IMR-90 (cell line): Measurements from ENCODE around the gene ANKRD52. TPM values are rescaled to one million over a fixed set of nuclear protein-coding genes. Genes with fewer than 3 reads are reported as not detected.

Experiments
- ATAC-seq: fragments of 200-7000 bp; cut with Tn5 transposase; 2 replicates; pipeline ENCODE4 v1.9.1; 2020; ENCODE audit warnings: low read depth, mild to moderate bottlenecking, moderate library complexity
- BruUV-seq: library from RNA; stranded (reverse); fragments of 400-500 nt; replicated peaks from 2 replicates; lab custom pipeline; 2021; lab: Mats Ljungman, UMichigan
- CTCF ChIA-PET: fragments of 300-600 bp; formaldehyde crosslinking; extraction: SDS; loops from one replicate; lab custom pipeline; 2021; ENCODE audit warnings: antibody characterized with exemption; lab: Yijun Ruan, JAX
- POLR2A ChIA-PET: fragments of 300-600 bp; sonication (Branson Sonifier 250); formaldehyde crosslinking; loops from one replicate; lab custom pipeline; 2022; ENCODE audit warnings: antibody characterized with exemption; ENCODE audit not compliant: unreplicated experiment; lab: Charles Lee
- DNase-seq: peaks from one replicate; pipeline ENCODE4 v3.0.0; 2013
- H2AFZ ChIP-seq: replicated peaks from 2 replicates; pipeline ENCODE3; 2013; ENCODE audit warnings: low read length, mild to moderate bottlenecking; ENCODE audit not compliant: poor library complexity
- H2AK5ac ChIP-seq: 2 replicates; pipeline ENCODE4 v1.6.1; 2013; ENCODE audit warnings: low read depth, low read length, inconsistent platforms
- H2AK9ac ChIP-seq: replicated peaks from 2 replicates; pipeline ENCODE3; 2013; ENCODE audit warnings: mild to moderate bottlenecking, low read depth, low read length, moderate library complexity; ENCODE audit not compliant: poor library complexity
- H2BK120ac ChIP-seq: 2 replicates; pipeline ENCODE4 v1.6.1; 2013; ENCODE audit warnings: low read depth, low read length, inconsistent platforms
- H2BK15ac ChIP-seq: 3 replicates; pipeline ENCODE4 v1.6.1; 2013; ENCODE audit warnings: low read depth, low read length, inconsistent platforms
- H2BK20ac ChIP-seq: 2 replicates; pipeline ENCODE4 v1.6.1; 2013; ENCODE audit warnings: low read depth, mild to moderate bottlenecking, inconsistent platforms, low read length, moderate library complexity
- H2BK5ac ChIP-seq: 2 replicates; pipeline ENCODE4 v1.6.1; 2013; ENCODE audit warnings: mild to moderate bottlenecking, low read depth, low read length, inconsistent platforms; ENCODE audit not compliant: poor library complexity, severe bottlenecking
- H3K14ac ChIP-seq: replicated peaks from 2 replicates; pipeline ENCODE4 v1.6.1; 2013; ENCODE audit warnings: low read depth, low read length, inconsistent platforms
- H3K18ac ChIP-seq: 2 replicates; pipeline ENCODE4 v1.6.1; 2013; ENCODE audit warnings: low read depth, low read length, control low read depth
- H3K23ac ChIP-seq: 2 replicates; pipeline ENCODE4 v1.6.1; 2013; ENCODE audit warnings: low read depth, low read length, inconsistent platforms
- H3K27ac ChIP-seq: 2 replicates; pipeline ENCODE4 v1.5.1; 2013; ENCODE audit warnings: mild to moderate bottlenecking, control low read depth, low read length; ENCODE audit not compliant: insufficient read depth
- H3K27me3 ChIP-seq: 2 replicates; pipeline ENCODE4 v1.6.1; 2013; ENCODE audit warnings: low read length; ENCODE audit not compliant: control insufficient read depth, insufficient read depth
- H3K36me3 ChIP-seq: 2 replicates; pipeline ENCODE4 v1.6.1; 2013; ENCODE audit warnings: low read length, mixed read lengths; ENCODE audit not compliant: control insufficient read depth, insufficient read depth
- H3K4ac ChIP-seq: 2 replicates; pipeline ENCODE4 v1.6.1; 2013; ENCODE audit warnings: low read depth, low read length, inconsistent platforms
- H3K4me1 ChIP-seq: 2 replicates; pipeline ENCODE4 v1.6.1; 2013; ENCODE audit warnings: low read length, mixed read lengths; ENCODE audit not compliant: control insufficient read depth, insufficient read depth
- H3K4me2 ChIP-seq: 2 replicates; pipeline ENCODE4 v1.6.1; 2013; ENCODE audit warnings: low read depth, mild to moderate bottlenecking, control low read depth, low read length, moderate library complexity
- H3K4me3 ChIP-seq: 2 replicates; pipeline ENCODE4 v1.5.1; 2013; ENCODE audit warnings: low read depth, mild to moderate bottlenecking, control low read depth, low read length, moderate library complexity; ENCODE audit not compliant: insufficient read depth
- H3K56ac ChIP-seq: 2 replicates; pipeline ENCODE4 v1.6.1; 2013; ENCODE audit warnings: low read length, inconsistent platforms; ENCODE audit not compliant: insufficient read depth; ENCODE audit errors: extremely low read depth
- H3K79me1 ChIP-seq, 2 experiments: 2 replicates each; pipeline ENCODE4 v1.6.1; 2013; ENCODE audit warnings: low read length in 2 of 2, inconsistent platforms in 1 of 2, low read depth in 1 of 2
- H3K9ac ChIP-seq: 2 replicates; pipeline ENCODE4 v1.6.1; 2013; ENCODE audit warnings: low read depth, low read length, control low read depth
- H3K9me1 ChIP-seq: 2 replicates; pipeline ENCODE4 v1.6.1; 2013; ENCODE audit warnings: low read length, inconsistent platforms; ENCODE audit not compliant: insufficient read depth
- H3K9me3 ChIP-seq: 2 replicates; pipeline ENCODE4 v1.6.1; 2013; ENCODE audit warnings: low read length; ENCODE audit not compliant: control insufficient read depth, insufficient read depth
- H4K20me1 ChIP-seq: 2 replicates; pipeline ENCODE4 v1.6.1; 2013; ENCODE audit warnings: low read length, inconsistent platforms; ENCODE audit not compliant: insufficient read depth
- H4K5ac ChIP-seq: 2 replicates; pipeline ENCODE4 v1.6.1; 2013; ENCODE audit warnings: mild to moderate bottlenecking, low read depth, low read length, control low read depth
- H4K8ac ChIP-seq, 2 experiments: 2 replicates each; pipeline ENCODE4 v1.6.1; 2013; ENCODE audit warnings: low read depth in 2 of 2, low read length in 2 of 2, control low read depth in 1 of 2, inconsistent platforms in 1 of 2
- H4K91ac ChIP-seq: 2 replicates; pipeline ENCODE4 v1.6.1; 2013; ENCODE audit warnings: low read depth, low read length, inconsistent platforms; ENCODE audit not compliant: insufficient read depth
- ELK1 ChIP-seq: fragments of 150-350 bp; IDR thresholded peaks from 2 replicates; pipeline ENCODE4 v1.6.1; 2016; ENCODE audit warnings: low read depth, mild to moderate bottlenecking, low read length, moderate library complexity, borderline replicate concordance
- FOS ChIP-seq: fragments of 150-350 bp; IDR thresholded peaks from 2 replicates; pipeline ENCODE4 v1.6.1; 2016; ENCODE audit warnings: low read depth, low read length
- MAFK ChIP-seq: IDR thresholded peaks from 2 replicates; pipeline ENCODE4 v1.6.1; 2012; ENCODE audit warnings: low read depth, low read length, improper control_type of control experiment
- NFE2L2 ChIP-seq: fragments of 150-350 bp; IDR thresholded peaks from 2 replicates; pipeline ENCODE4 v1.6.1; 2016; ENCODE audit warnings: low read depth, mild to moderate bottlenecking, low read length
- POLR2A ChIP-seq: IDR thresholded peaks from 2 replicates; pipeline ENCODE4 v1.6.1; 2012; ENCODE audit warnings: mild to moderate bottlenecking, low read depth, low read length
- WGBS, 2 experiments: methylation state at CpG; one replicate each; pipeline versions ENCODE4 v1.1.5 to v1.1.7; 2013; ENCODE audit warnings: missing lambda C conversion rate in 2 of 2; ENCODE audit not compliant: insufficient read length in 1 of 2; ENCODE audit errors: extremely low coverage in 2 of 2; 5-methylcytosine and 5-hydroxymethylcytosine counted together
- dilution Hi-C: fragments of 300-500 bp; cut with HindIII; formaldehyde crosslinking; loops from one replicate; pipeline ENCODE4 v1.14.3; 2018; ENCODE audit warnings: low sequenced_read_pairs; ENCODE audit not compliant: unreplicated experiment
- in situ Hi-C: fragments of 300-500 bp; cut with MboI; formaldehyde crosslinking; loops from 3 replicates; pipeline ENCODE4 v1.14.3; 2019; ENCODE audit warnings: low sequenced_read_pairs, inconsistent platforms, mixed read lengths
- intact Hi-C: fragments of 100-400 bp; cut with micrococcal nuclease; formaldehyde crosslinking; loops from 2 replicates; pipeline ENCODE4 v1.10.0; 2022
- polyA plus RNA-seq, 3 experiments: library from polyadenylated mRNA; depleted of rRNA; stranded (reverse); fragments of >200 nt; gene quantifications; 2 replicates each; pipeline ENCODE4 v1.2.3, GENCODE V29; 2012; ENCODE audit warnings: low replicate concordance in 1 of 3
- total RNA-seq: library from RNA; depleted of rRNA; stranded (reverse); fragments of >200 nt; gene quantifications from 2 replicates; pipeline ENCODE4 v1.2.3, GENCODE V29; 2012

Gene ANKRD52
- total and polyA plus RNA-seq, 2 of the 4 experiments (the other 2 are of a cell fraction), result 15.4 to 35.9 TPM

DNA sequence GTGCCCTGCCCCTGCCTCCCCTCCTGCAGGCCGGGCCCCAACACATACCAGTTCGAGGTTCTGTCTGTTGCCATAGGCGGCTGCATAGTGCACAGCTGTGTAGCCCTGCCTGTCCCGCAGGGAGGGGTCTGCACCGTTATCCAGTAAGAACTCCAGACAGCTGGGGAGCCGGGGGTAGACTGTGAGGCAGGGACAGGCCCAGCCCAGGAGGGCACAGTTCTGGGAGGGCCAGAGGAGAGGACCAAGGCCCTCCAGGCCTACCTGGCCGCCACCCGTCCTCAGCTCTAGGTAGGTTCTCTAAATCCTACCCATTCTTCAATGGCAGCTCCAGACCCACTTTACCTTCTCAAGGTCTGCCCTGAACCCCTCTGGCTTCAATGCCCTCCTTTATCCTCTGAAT lies 9.5 kb downstream of the ANKRD52 start:
- dilution Hi-C loops (no loop called here), intact Hi-C loops (no loop called here), in situ Hi-C loops (no loop called here)
- DNase-seq (no peak), ATAC-seq (no peak)
- no peak overlapping the region for H3K4me2 ChIP-seq
- peaks cover 26 to 62% of the 10 kb centered on the region in 2 experiments for H3K79me1 ChIP-seq
- no peak overlapping the region for H2AK9ac ChIP-seq
- peaks cover 9% of the 10 kb centered on the region; the same call in 1 of the 2 replicates for H3K9me1 ChIP-seq
- ChIA-PET POLR2A (interaction anchor here (0.5 kb wide), 1 partner anchor 9 kb away, joined by 3 read pairs; no protein-coding TSS in a partner anchor), CTCF (no interaction called here)
- H3K4me1 ChIP-seq, result peaks cover 6% of the 10 kb centered on the region
- no peak overlapping the region for H2BK120ac ChIP-seq
- H3K4ac ChIP-seq, result no peak overlapping the region
- 100% methylated on average over 1 of the region's 8 CpGs; no CpG with 5 or more reads in 1 of the 2 experiments for WGBS, 2 experiments
- H3K9me3 ChIP-seq, result no peaks in the 10 kb centered on the region
- no peak overlapping the region for H3K9ac ChIP-seq
- H3K4me3 ChIP-seq, result no peak overlapping the region
- H4K8ac ChIP-seq, result no peak overlapping the region
- no peak overlapping the region for H3K23ac ChIP-seq
- no peak overlapping the region for H4K91ac ChIP-seq
- TF ChIP-seq FOS, result no peak
- no peak for TF ChIP-seq NFE2L2
- no peak for TF ChIP-seq ELK1
- TF ChIP-seq POLR2A, result no peak
- no peak for TF ChIP-seq MAFK
- H3K27me3 ChIP-seq, result no peaks in the 10 kb centered on the region
- H3K27ac ChIP-seq, result no peak overlapping the region
- H2AFZ ChIP-seq, result no peak overlapping the region
- H3K36me3 ChIP-seq, result peaks cover 76% of the 10 kb centered on the region
- BruUV-seq, result no TSS peak
- H4K20me1 ChIP-seq, result peaks cover 29% of the 10 kb centered on the region
- H3K14ac ChIP-seq, result no peak overlapping the region
- H3K56ac ChIP-seq, result no peak overlapping the region
- no peak overlapping the region for H2BK5ac ChIP-seq
- no peak overlapping the region for H4K5ac ChIP-seq
- no peak overlapping the region for H3K18ac ChIP-seq
- H2AK5ac ChIP-seq, result no peak overlapping the region
- no peak overlapping the region for H2BK15ac ChIP-seq
- no peak overlapping the region for H2BK20ac ChIP-seq
